ENCODE data around the gene PHACTR3. TPM values are rescaled to one million over a fixed set of nuclear protein-coding genes. Genes with fewer than 3 reads are reported as not detected.

PHACTR3 gene
- total and polyA plus RNA-seq, 2 donors (not counting 3 experiments of a cell fraction or from before 2014, with no cell fraction given) = not detected

DNA sequence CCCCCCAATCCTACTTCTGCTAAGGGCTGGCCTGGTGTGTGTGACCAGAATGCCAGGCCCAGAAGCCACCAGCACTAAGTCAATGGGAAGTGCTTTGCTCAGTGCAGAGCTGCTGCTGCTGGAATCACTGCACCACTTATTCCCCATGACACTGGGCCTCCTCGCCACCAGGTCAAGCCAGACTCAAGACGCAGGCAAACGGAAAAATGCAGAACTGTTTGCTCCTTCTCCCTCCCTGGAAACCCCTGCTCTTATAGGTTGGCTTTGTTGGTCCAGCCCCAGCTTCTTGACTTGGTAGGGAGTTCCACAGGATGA lies 121.9 kb downstream of the PHACTR3 start:
- intact Hi-C loops (cut with micrococcal nuclease) = no loop called here
- no peak overlapping the region for H3K4me3 ChIP-seq (replicated peaks in 1 of 3; ENCODE audit: insufficient read depth in 1 of 3, low read depth in 1 of 3, low read length in 3 of 3)
- no peak overlapping the region for H3K4me2 ChIP-seq (ENCODE audit: insufficient read depth, low read length)
- H3K9me1 ChIP-seq (replicated peaks; ENCODE audit: control insufficient read depth, extremely low read depth, insufficient read depth, low read length) = no peaks in the 10 kb centered on the region
- ChIA-PET CTCF (no interaction called here), POLR2A (no interaction called here)
- BruUV-seq (replicated peaks) = no TSS peak
- dilution Hi-C loops (cut with MboI; ENCODE audit: extremely low pct_ligation_motif_present, low sequenced_read_pairs) = no loop called here
- no peak overlapping the region for H2AFZ ChIP-seq (ENCODE audit: low read depth, low read length)
- TF ChIP-seq JUN (IDR thresholded peaks at IDR 0.05; ENCODE audit: borderline replicate concordance, insufficient read depth, insufficient read length, low read depth) = no peak
- no peak for TF ChIP-seq MYC (IDR thresholded peaks at IDR 0.05; ENCODE audit: low read depth, low read length)
- TF ChIP-seq MAX (IDR thresholded peaks at IDR 0.05; ENCODE audit: insufficient read depth, insufficient read length) = no peak
- no peak for DNase-seq (ENCODE audit: low read depth, low spot score)
- no peaks in the 10 kb centered on the region for H4K20me1 ChIP-seq (replicated peaks; ENCODE audit: control insufficient read depth, extremely low read depth, insufficient read depth, low read length)
- H3K27me3 ChIP-seq (ENCODE audit: control insufficient read depth in 2 of 2, insufficient read depth in 2 of 2, low read length in 2 of 2) = no peaks in the 10 kb centered on the region
- H3K9me3 ChIP-seq (replicated peaks; ENCODE audit: control insufficient read depth, insufficient read depth, low read length) = peaks cover 5% of the 10 kb centered on the region
- no peaks in the 10 kb centered on the region for H3K79me2 ChIP-seq (ENCODE audit: control insufficient read depth, insufficient read depth, low read length)
- no peak for FAIRE-seq
- H3K4me1 ChIP-seq (ENCODE audit: control insufficient read depth, extremely low read depth, insufficient read depth, low read length) = no peaks in the 10 kb centered on the region
- H3K27ac ChIP-seq (ENCODE audit: insufficient read depth, low read depth, low read length) = no peak overlapping the region
- no peaks in the 10 kb centered on the region for H3K36me3 ChIP-seq (ENCODE audit: control insufficient read depth in 2 of 2, extremely low read depth in 1 of 2, insufficient read depth in 2 of 2, low read length in 2 of 2)
- H3K9ac ChIP-seq (replicated peaks; ENCODE audit: extremely low read depth, insufficient read depth, low read length) = no peak overlapping the region

DNA sequence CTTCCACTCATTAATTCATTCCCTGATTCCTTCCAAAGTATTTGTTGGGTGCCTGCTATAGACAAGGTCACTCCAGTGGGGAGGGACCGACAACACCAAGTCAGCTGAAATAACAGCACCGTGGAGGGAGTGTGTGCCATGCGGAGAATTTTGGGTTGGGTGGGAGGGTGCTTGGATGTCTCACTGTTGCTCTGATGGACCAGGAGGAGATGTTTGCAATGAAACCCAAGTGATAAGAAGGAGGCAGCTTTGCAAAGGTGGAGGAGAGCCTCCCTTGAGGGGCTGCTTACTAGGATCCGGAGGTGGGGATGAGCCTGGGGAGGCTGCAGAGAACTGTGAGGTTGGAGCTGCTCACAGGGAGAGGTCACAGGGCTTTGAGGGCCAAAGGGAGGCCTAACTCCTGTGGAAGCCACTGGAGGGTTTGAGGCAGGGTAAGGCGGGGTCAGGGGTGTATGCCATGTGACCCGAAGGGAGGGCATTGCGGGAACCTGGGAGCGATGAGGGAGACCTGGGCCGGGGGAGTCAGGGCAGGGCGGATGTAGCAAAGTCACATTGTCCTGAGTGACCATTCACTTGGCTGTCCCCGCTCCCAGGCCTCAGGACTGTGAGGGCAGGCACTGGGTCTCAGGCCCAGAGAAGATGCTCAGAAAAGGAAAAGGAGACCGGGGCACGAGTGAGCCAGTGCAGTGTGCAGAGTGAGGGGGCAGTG lies 124.5 kb downstream of the PHACTR3 start:
- Histone ChIP-seq H3K27me3 (ENCODE audit: control insufficient read depth in 2 of 2, insufficient read depth in 2 of 2, low read length in 2 of 2) (no peaks in the 10 kb centered on the region), H2AFZ (ENCODE audit: low read depth, low read length) (no peak overlapping the region), H3K79me2 (ENCODE audit: control insufficient read depth, insufficient read depth, low read length) (no peaks in the 10 kb centered on the region), H3K4me2 (ENCODE audit: insufficient read depth, low read length) (no peak overlapping the region), H3K36me3 (ENCODE audit: control insufficient read depth in 2 of 2, extremely low read depth in 1 of 2, insufficient read depth in 2 of 2, low read length in 2 of 2) (no peaks in the 10 kb centered on the region), H3K4me1 (ENCODE audit: control insufficient read depth, extremely low read depth, insufficient read depth, low read length) (no peaks in the 10 kb centered on the region), H4K20me1 (replicated peaks; ENCODE audit: control insufficient read depth, extremely low read depth, insufficient read depth, low read length) (no peaks in the 10 kb centered on the region), H3K4me3 (replicated peaks in 1 of 3; ENCODE audit: insufficient read depth in 1 of 3, low read depth in 1 of 3, low read length in 3 of 3) (no peak overlapping the region), H3K9me3 (replicated peaks; ENCODE audit: control insufficient read depth, insufficient read depth, low read length) (peaks cover 5% of the 10 kb centered on the region), H3K9ac (replicated peaks; ENCODE audit: extremely low read depth, insufficient read depth, low read length) (no peak overlapping the region), H3K9me1 (replicated peaks; ENCODE audit: control insufficient read depth, extremely low read depth, insufficient read depth, low read length) (no peaks in the 10 kb centered on the region), H3K27ac (ENCODE audit: insufficient read depth, low read depth, low read length) (no peak overlapping the region)
- FAIRE-seq (no peak), DNase-seq (ENCODE audit: low read depth, low spot score) (no peak)
- intact Hi-C loops (cut with micrococcal nuclease) = no loop called here
- POLR2A ChIA-PET = no interaction called here
- no peak for TF ChIP-seq FOS (IDR thresholded peaks at IDR 0.05; ENCODE audit: borderline replicate concordance, insufficient read depth, low read length)
- no peak for TF ChIP-seq EZH2 (IDR thresholded peaks at IDR 0.05; ENCODE audit: borderline replicate concordance, low read depth, low read length, severe bottlenecking)
- TF ChIP-seq JUN (IDR thresholded peaks at IDR 0.05; ENCODE audit: borderline replicate concordance, insufficient read depth, insufficient read length, low read depth) = no peak
- TF ChIP-seq POLR2AphosphoS5 (IDR thresholded peaks at IDR 0.05; ENCODE audit: insufficient read depth, low read depth, low read length) = no peak
- TF ChIP-seq GATA2 (IDR thresholded peaks at IDR 0.05; ENCODE audit: insufficient read depth, insufficient read length, low read depth, low read length) = no peak
- TF ChIP-seq, protein P1, sequence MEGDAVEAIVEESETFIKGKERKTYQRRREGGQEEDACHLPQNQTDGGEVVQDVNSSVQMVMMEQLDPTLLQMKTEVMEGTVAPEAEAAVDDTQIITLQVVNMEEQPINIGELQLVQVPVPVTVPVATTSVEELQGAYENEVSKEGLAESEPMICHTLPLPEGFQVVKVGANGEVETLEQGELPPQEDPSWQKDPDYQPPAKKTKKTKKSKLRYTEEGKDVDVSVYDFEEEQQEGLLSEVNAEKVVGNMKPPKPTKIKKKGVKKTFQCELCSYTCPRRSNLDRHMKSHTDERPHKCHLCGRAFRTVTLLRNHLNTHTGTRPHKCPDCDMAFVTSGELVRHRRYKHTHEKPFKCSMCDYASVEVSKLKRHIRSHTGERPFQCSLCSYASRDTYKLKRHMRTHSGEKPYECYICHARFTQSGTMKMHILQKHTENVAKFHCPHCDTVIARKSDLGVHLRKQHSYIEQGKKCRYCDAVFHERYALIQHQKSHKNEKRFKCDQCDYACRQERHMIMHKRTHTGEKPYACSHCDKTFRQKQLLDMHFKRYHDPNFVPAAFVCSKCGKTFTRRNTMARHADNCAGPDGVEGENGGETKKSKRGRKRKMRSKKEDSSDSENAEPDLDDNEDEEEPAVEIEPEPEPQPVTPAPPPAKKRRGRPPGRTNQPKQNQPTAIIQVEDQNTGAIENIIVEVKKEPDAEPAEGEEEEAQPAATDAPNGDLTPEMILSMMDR (IDR thresholded peaks at IDR 0.05; ENCODE audit: extremely low read depth in 1 of 2, insufficient read depth in 1 of 2, low read depth in 1 of 2, low read length in 2 of 2) = no peak
- TF ChIP-seq POLR2A (IDR thresholded peaks at IDR 0.05; ENCODE audit: low read depth, low read length) = no peak
- no peak for TF ChIP-seq MYC (IDR thresholded peaks at IDR 0.05; ENCODE audit: low read depth, low read length)
- no peak for TF ChIP-seq MAX (IDR thresholded peaks at IDR 0.05; ENCODE audit: insufficient read depth, insufficient read length)
- CTCF ChIA-PET = no interaction called here
- dilution Hi-C loops (cut with MboI; ENCODE audit: extremely low pct_ligation_motif_present, low sequenced_read_pairs) = no loop called here
- BruUV-seq (replicated peaks) = no TSS peak
